CD4-positive, alpha-beta memory T cell (primary cell): ENCODE results near the gene PCOLCE2. TPM values are rescaled to one million over a fixed set of nuclear protein-coding genes. Genes with fewer than 3 reads are reported as not detected.
A peak's percentile ranks its signal among the peaks of the same experiment; 100 is the strongest.

Experiments
- CTCF ChIA-PET: fragments of 350-600 bp; sonication (Branson Sonifier 250); formaldehyde crosslinking; loops from one replicate; lab custom pipeline; 2021; ENCODE audit warnings: inconsistent platforms; ENCODE audit not compliant: partially characterized antibody; lab: Charles Lee
- POLR2A ChIA-PET: fragments of 350-600 bp; sonication (Branson Sonifier 250); formaldehyde crosslinking; loops from one replicate; lab custom pipeline; 2021; ENCODE audit not compliant: partially characterized antibody; lab: Charles Lee
- DNase-seq, 5 donors: peaks; one replicate each; pipeline versions ENCODE4 v3.0.0 to v3.0.0-alpha.2; 2020 to 2022; ENCODE audit warnings: mixed read lengths in 1 of 5
- H3K27ac ChIP-seq: one replicate; pipeline ENCODE4 v1.7.0; 2013; ENCODE audit warnings: low read depth, low read length
- H3K27me3 ChIP-seq: 2 replicates; pipeline ENCODE4 v1.7.0; 2013; ENCODE audit warnings: mild to moderate bottlenecking, low read length, moderate library complexity; ENCODE audit not compliant: insufficient read depth
- H3K36me3 ChIP-seq: 2 replicates; pipeline ENCODE4 v1.7.0; 2013; ENCODE audit warnings: mild to moderate bottlenecking, low read length, moderate library complexity; ENCODE audit not compliant: insufficient read depth
- H3K4me1 ChIP-seq: 2 replicates; pipeline ENCODE4 v1.7.0; 2013; ENCODE audit warnings: mild to moderate bottlenecking, low read length, moderate library complexity; ENCODE audit not compliant: insufficient read depth
- H3K4me3 ChIP-seq, 2 donors: one replicate each; pipeline ENCODE4 v1.7.0; 2013; ENCODE audit warnings: low read length in 2 of 2, mild to moderate bottlenecking in 1 of 2
- H3K9me3 ChIP-seq, 2 donors: one replicate each; pipeline ENCODE4 v1.7.0; 2013; ENCODE audit warnings: low read length in 2 of 2, control low read depth in 1 of 2; ENCODE audit not compliant: control insufficient read depth in 1 of 2
- H3K27ac Mint-ChIP-seq, 7 donors: one replicate each; pipeline ENCODE4 v1.8.0; 2020 to 2021; ENCODE audit warnings: mixed read lengths in 7 of 7, mild to moderate bottlenecking in 6 of 7, inconsistent platforms in 3 of 7, moderate library complexity in 3 of 7
- H3K27me3 Mint-ChIP-seq, 2 donors: one replicate each; pipeline ENCODE4 v1.8.0; 2020 to 2021; ENCODE audit warnings: mixed read lengths in 2 of 2
- H3K36me3 Mint-ChIP-seq, 2 donors: one replicate each; pipeline ENCODE4 v1.8.0; 2020 to 2021; ENCODE audit warnings: mixed read lengths in 2 of 2, inconsistent platforms in 1 of 2, mild to moderate bottlenecking in 1 of 2
- H3K4me1 Mint-ChIP-seq, 4 donors: one replicate each; pipeline ENCODE4 v1.8.0; 2020 to 2021; ENCODE audit warnings: mixed read lengths in 4 of 4, mild to moderate bottlenecking in 1 of 4
- H3K4me3 Mint-ChIP-seq, 8 donors: one replicate each; pipeline ENCODE4 v1.8.0; 2020 to 2021; ENCODE audit warnings: mixed read lengths in 8 of 8, mild to moderate bottlenecking in 7 of 8, moderate library complexity in 6 of 8, inconsistent platforms in 3 of 8
- H3K9me3 Mint-ChIP-seq, 8 donors: one replicate each; pipeline ENCODE4 v1.8.0; 2020 to 2021; ENCODE audit warnings: mixed read lengths in 8 of 8, mild to moderate bottlenecking in 5 of 8, inconsistent platforms in 3 of 8, moderate library complexity in 1 of 8
- intact Hi-C: fragments of 100-400 bp; cut with micrococcal nuclease; formaldehyde crosslinking; loops from one replicate; pipeline ENCODE4 v1.15.1; 2023
- polyA plus RNA-seq, 2 donors: library from polyadenylated mRNA; unstranded; fragments of 300-500 nt; fragmentation: Illumina TruSeq; gene quantifications; one replicate each; pipeline ENCODE4 v1.2.3, GENCODE V29; 2021
- total RNA-seq, 2 experiments: library from RNA; stranded (reverse); gene quantifications; one replicate each; pipeline ENCODE4 v1.2.3, GENCODE V29; 2021

The PCOLCE2 gene
- total and polyA plus RNA-seq, 4 experiments from 2014 or later: not detected

DNA sequence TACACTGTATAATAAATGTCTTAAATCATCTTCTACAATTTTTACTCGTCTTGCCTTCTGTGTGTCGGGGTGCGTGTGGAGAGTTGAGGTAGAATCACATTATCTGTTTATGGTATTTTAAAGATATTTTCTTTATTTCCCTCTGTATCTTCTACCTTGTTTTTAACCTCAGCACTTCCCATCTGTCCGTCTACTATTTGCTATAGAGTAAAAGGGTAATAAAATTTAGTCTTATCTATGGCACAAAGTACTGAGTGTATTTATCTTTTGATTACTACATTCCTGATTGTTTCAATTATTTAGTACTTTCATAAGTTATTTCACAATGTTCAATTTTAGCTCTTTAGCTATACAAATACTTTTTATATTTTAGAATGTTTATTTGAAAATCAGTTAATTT lies 102.9 kb downstream of the PCOLCE2 start:
- CTCF ChIA-PET: no interaction called here
- intact Hi-C loops: no loop called here

GRCh38 chr3:142784228-142784627 lies 104.7 kb downstream of the PCOLCE2 start:
- Mint-ChIP-seq H3K27ac (no peak overlapping the region), H3K9me3 (peaks cover 0 to 5% (median under 1%) of the 10 kb centered on the region in 8 donors), H3K4me3 (no peak overlapping the region), H3K36me3 (peaks cover 9 to 26% of the 10 kb centered on the region in 2 donors), H3K27me3 (no peaks in the 10 kb centered on the region), H3K4me1 (no peaks in the 10 kb centered on the region)
- Histone ChIP-seq H3K27me3 (no peaks in the 10 kb centered on the region), H3K4me1 (no peaks in the 10 kb centered on the region), H3K36me3 (no peaks in the 10 kb centered on the region), H3K27ac (no peak overlapping the region), H3K4me3 (no peak overlapping the region), H3K9me3 (no peaks in the 10 kb centered on the region)
- DNase-seq: no peak
- ChIA-PET POLR2A (no interaction called here), CTCF (no interaction called here)
- intact Hi-C loops: loop anchor here (1.0 kb wide), 1 partner anchor 28 kb away; no protein-coding TSS in a partner anchor

More for the DNA sequence above, 102.9 kb downstream of the PCOLCE2 start:
- Histone ChIP-seq H3K27me3 (no peaks in the 10 kb centered on the region), H3K4me3 (no peak overlapping the region), H3K36me3 (no peaks in the 10 kb centered on the region), H3K4me1 (no peaks in the 10 kb centered on the region), H3K27ac (no peak overlapping the region), H3K9me3 (no peaks in the 10 kb centered on the region)
- DNase-seq: no peak
- Mint-ChIP-seq H3K36me3 (peaks cover 9 to 29% of the 10 kb centered on the region in 2 donors), H3K4me1 (no peaks in the 10 kb centered on the region), H3K9me3 (peaks cover 0 to 5% (median under 1%) of the 10 kb centered on the region in 8 donors), H3K27me3 (no peaks in the 10 kb centered on the region), H3K4me3 (no peak overlapping the region), H3K27ac (no peak overlapping the region)
- POLR2A ChIA-PET: no interaction called here

GRCh38 chr3:142782616-142783015 lies 106.3 kb downstream of the PCOLCE2 start:
- H3K27ac Mint-ChIP-seq: no peak overlapping the region
- Histone ChIP-seq H3K27me3 (no peaks in the 10 kb centered on the region), H3K9me3 (no peaks in the 10 kb centered on the region), H3K4me3 (no peak overlapping the region), H3K36me3 (no peaks in the 10 kb centered on the region), H3K27ac (no peak overlapping the region), H3K4me1 (no peaks in the 10 kb centered on the region)
- peaks cover 9 to 31% of the 10 kb centered on the region in 2 donors for H3K36me3 Mint-ChIP-seq
- intact Hi-C loops: no loop called here
- no peak for DNase-seq
- peaks cover 0 to 5% (median under 1%) of the 10 kb centered on the region in 8 donors for H3K9me3 Mint-ChIP-seq
- no peaks in the 10 kb centered on the region for H3K27me3 Mint-ChIP-seq
- POLR2A ChIA-PET: no interaction called here
- H3K4me1 Mint-ChIP-seq: no peaks in the 10 kb centered on the region
- H3K4me3 Mint-ChIP-seq: no peak overlapping the region
- CTCF ChIA-PET: no interaction called here

- ChIA-PET POLR2A (no interaction called here), CTCF (no interaction called here)
- Mint-ChIP-seq H3K27me3 (no peaks in the 10 kb centered on the region), H3K9me3 (peaks cover 0 to 5% (median under 1%) of the 10 kb centered on the region in 8 donors), H3K4me1 (no peaks in the 10 kb centered on the region), H3K27ac (no peak overlapping the region), H3K4me3 (no peak overlapping the region), H3K36me3 (peaks cover 6 to 27% of the 10 kb centered on the region in 2 donors)
- no peaks in the 10 kb centered on the region for H3K9me3 ChIP-seq
- DNase-seq: no peak
- H3K4me3 ChIP-seq: no peak overlapping the region
- H3K27me3 ChIP-seq: no peaks in the 10 kb centered on the region
- H3K4me1 ChIP-seq: no peaks in the 10 kb centered on the region
- H3K27ac ChIP-seq: no peak overlapping the region
- H3K36me3 ChIP-seq: no peaks in the 10 kb centered on the region
- intact Hi-C loops: no loop called here
Measured at GRCh38 chr3:142779591-142779990, 109.3 kb downstream of the PCOLCE2 start.

DNA sequence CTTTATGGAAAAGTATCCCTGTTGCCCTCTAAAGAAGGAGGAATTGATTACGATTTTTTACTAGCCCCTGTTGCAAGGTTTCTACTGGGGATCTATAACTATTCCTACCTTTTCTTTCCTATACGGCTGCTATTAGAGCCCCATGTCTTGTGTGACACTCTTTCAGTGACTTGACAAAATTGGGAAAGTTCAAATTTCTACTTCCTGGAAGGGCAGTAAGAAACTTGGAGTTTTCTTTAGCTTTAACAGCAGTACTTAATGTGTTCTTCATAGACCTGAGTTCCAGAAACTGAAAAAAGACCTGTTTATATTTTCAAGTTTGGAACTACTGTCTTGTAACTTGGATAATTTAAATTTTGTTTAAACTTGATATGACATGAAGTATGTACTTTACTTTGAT lies 110.3 kb downstream of the PCOLCE2 start:
- ChIA-PET POLR2A (no interaction called here), CTCF (no interaction called here)
- Histone ChIP-seq H3K27ac (no peak overlapping the region), H3K4me3 (no peak overlapping the region), H3K36me3 (no peaks in the 10 kb centered on the region), H3K9me3 (no peaks in the 10 kb centered on the region), H3K27me3 (no peaks in the 10 kb centered on the region), H3K4me1 (no peaks in the 10 kb centered on the region)
- intact Hi-C loops: no loop called here
- Mint-ChIP-seq H3K4me1 (no peaks in the 10 kb centered on the region), H3K27ac (no peak overlapping the region), H3K27me3 (no peaks in the 10 kb centered on the region), H3K4me3 (no peak overlapping the region), H3K36me3 (peaks cover 9 to 32% of the 10 kb centered on the region in 2 donors), H3K9me3 (peaks cover 0 to 5% (median under 1%) of the 10 kb centered on the region in 8 donors)
- no peak for DNase-seq

DNA sequence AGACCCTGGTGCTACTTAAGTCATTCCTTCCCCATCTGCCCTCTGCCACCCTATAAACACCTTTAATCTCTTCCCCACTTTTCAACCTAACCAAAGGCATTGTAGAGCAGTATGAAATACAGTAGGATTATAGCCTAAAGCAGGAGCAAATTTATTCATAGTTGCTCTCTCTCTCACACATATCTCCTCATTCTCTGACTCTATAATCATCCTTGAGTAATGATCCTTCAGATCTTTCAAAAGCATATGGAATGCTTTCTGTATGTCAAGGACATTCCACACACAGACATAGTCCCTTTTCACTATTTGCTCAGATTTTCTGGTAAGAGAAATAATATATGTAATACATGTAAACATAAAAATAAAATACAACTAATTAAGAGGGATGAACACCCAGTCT lies 111.0 kb downstream of the PCOLCE2 start:
- H3K4me3 Mint-ChIP-seq: no peak overlapping the region
- no peaks in the 10 kb centered on the region for H3K27me3 Mint-ChIP-seq
- H3K27ac Mint-ChIP-seq: no peak overlapping the region
- DNase-seq: no peak
- Histone ChIP-seq H3K27ac (no peak overlapping the region), H3K4me3 (no peak overlapping the region), H3K4me1 (no peaks in the 10 kb centered on the region), H3K36me3 (no peaks in the 10 kb centered on the region), H3K27me3 (no peaks in the 10 kb centered on the region), H3K9me3 (no peaks in the 10 kb centered on the region)
- no peaks in the 10 kb centered on the region for H3K4me1 Mint-ChIP-seq
- intact Hi-C loops: no loop called here
- H3K9me3 Mint-ChIP-seq: peaks cover 0 to 5% (median under 1%) of the 10 kb centered on the region in 8 donors
- CTCF ChIA-PET: no interaction called here
- H3K36me3 Mint-ChIP-seq: peaks cover 10 to 31% of the 10 kb centered on the region in 2 donors
- POLR2A ChIA-PET: no interaction called here

- no peak for DNase-seq
- Histone ChIP-seq H3K9me3 (no peaks in the 10 kb centered on the region), H3K27me3 (no peaks in the 10 kb centered on the region), H3K4me3 (no peak overlapping the region), H3K27ac (no peak overlapping the region), H3K4me1 (no peaks in the 10 kb centered on the region), H3K36me3 (no peaks in the 10 kb centered on the region)
- H3K36me3 Mint-ChIP-seq: peaks cover 42 to 48% of the 10 kb centered on the region in 2 donors
- peaks cover 3 to 27% (median 17%) of the 10 kb centered on the region in 8 donors for H3K9me3 Mint-ChIP-seq
- ChIA-PET POLR2A (no interaction called here), CTCF (no interaction called here)
- no peaks in the 10 kb centered on the region for H3K27me3 Mint-ChIP-seq
- intact Hi-C loops: no loop called here
- H3K4me1 Mint-ChIP-seq: no peaks in the 10 kb centered on the region
- H3K4me3 Mint-ChIP-seq: no peak overlapping the region
- peak overlapping the region in 1 of 7 donors; percentile 13 for H3K27ac Mint-ChIP-seq
Measured at GRCh38 chr3:142768338-142768737, 120.5 kb downstream of the PCOLCE2 start.
